A673 (cell line): Measurements from ENCODE around the gene ENTPD6. TPM values are rescaled to one million over a fixed set of nuclear protein-coding genes. Genes with fewer than 3 reads are reported as not detected.

Source experiments
- BruUV-seq: library from RNA; stranded (reverse); fragments of 400-500 nt; replicated peaks from 2 replicates; lab custom pipeline; 2021; lab: Mats Ljungman, UMichigan
- CTCF ChIA-PET: fragments of 300-600 bp; sonication (Branson Sonifier 250); formaldehyde crosslinking; loops from one replicate; lab custom pipeline; 2022; ENCODE audit warnings: antibody characterized with exemption; lab: Charles Lee
- POLR2A ChIA-PET: fragments of 300-600 bp; sonication (Branson Sonifier 250); formaldehyde crosslinking; loops from one replicate; lab custom pipeline; 2022; ENCODE audit warnings: antibody characterized with exemption; ENCODE audit not compliant: low non-redundant PET; lab: Charles Lee
- DNase-seq: peaks from one replicate; pipeline ENCODE4 v3.0.0-alpha.2; 2015; ENCODE audit warnings: low spot score
- H3K27ac ChIP-seq: fragments of 200-600 bp; sonication (generic); 2 replicates; pipeline ENCODE4 v1.5.1; 2016; ENCODE audit warnings: mixed run types, low read depth, mild to moderate bottlenecking, mixed read lengths, antibody characterized with exemption, low read length; ENCODE audit not compliant: poor library complexity, severe bottlenecking
- H3K27me3 ChIP-seq: fragments of 200-600 bp; sonication (generic); replicated peaks from 2 replicates; pipeline ENCODE4 v1.6.1; 2017; ENCODE audit warnings: mixed run types, low read depth, mild to moderate bottlenecking, mixed read lengths, antibody characterized with exemption, low read length; ENCODE audit not compliant: insufficient read depth, poor library complexity
- H3K36me3 ChIP-seq: fragments of 200-600 bp; sonication (generic); 2 replicates; pipeline ENCODE4 v1.6.1; 2016; ENCODE audit warnings: mixed run types, mild to moderate bottlenecking, mixed read lengths, antibody characterized with exemption, low read length; ENCODE audit not compliant: insufficient read depth, poor library complexity, severe bottlenecking
- H3K4me1 ChIP-seq: fragments of 200-600 bp; sonication (generic); 2 replicates; pipeline ENCODE4 v1.6.1; 2017; ENCODE audit warnings: mixed run types, mild to moderate bottlenecking, mixed read lengths, antibody characterized with exemption, low read length; ENCODE audit not compliant: insufficient read depth, poor library complexity, severe bottlenecking
- H3K4me3 ChIP-seq: fragments of 200-600 bp; sonication (generic); 2 replicates; pipeline ENCODE4 v1.5.1; 2016; ENCODE audit warnings: low read depth, mixed run types, mild to moderate bottlenecking, mixed read lengths, low read length; ENCODE audit not compliant: poor library complexity, severe bottlenecking
- H3K9me3 ChIP-seq: fragments of 200-600 bp; sonication (generic); 2 replicates; pipeline ENCODE4 v1.6.1; 2016; ENCODE audit warnings: mixed run types, low read depth, mild to moderate bottlenecking, mixed read lengths, antibody characterized with exemption, low read length; ENCODE audit not compliant: poor library complexity, severe bottlenecking
- CTCF ChIP-seq: fragments of 300-800, 200-600 bp; sonication (generic); conservative IDR thresholded peaks from 2 replicates; pipeline ENCODE4 v1.5.1; 2017; ENCODE audit warnings: low read depth, mild to moderate bottlenecking, antibody characterized with exemption, low read length, moderate library complexity, mixed read lengths
- EZH2 ChIP-seq: fragments of 200-600 bp; sonication (generic); IDR thresholded peaks from 2 replicates; pipeline ENCODE4 v1.6.1; 2017; ENCODE audit warnings: borderline replicate concordance, low read depth, mild to moderate bottlenecking, mixed read lengths, antibody characterized with exemption, low read length; ENCODE audit not compliant: poor library complexity, severe bottlenecking
- intact Hi-C: fragments of 100-400 bp; cut with micrococcal nuclease; formaldehyde crosslinking; loops from one replicate; pipeline ENCODE4 v1.10.0; 2022; ENCODE audit not compliant: unreplicated experiment
- total RNA-seq: library from RNA; stranded (reverse); gene quantifications from 2 replicates; pipeline ENCODE4 v1.2.3, GENCODE V29; 2021

ENTPD6 gene
- total RNA-seq, 1 experiment from 2014 or later: 50.2 TPM

GRCh38 chr20:25199473-25200260 is 4.2 kb downstream of the ENTPD6 start:
- no peak for DNase-seq
- Histone ChIP-seq H3K27ac (no peak overlapping the region), H3K36me3 (no peaks in the 10 kb centered on the region), H3K4me3 (no peak overlapping the region), H3K27me3 (no peaks in the 10 kb centered on the region), H3K9me3 (no peaks in the 10 kb centered on the region), H3K4me1 (no peaks in the 10 kb centered on the region)
- intact Hi-C loops: loop anchor here (5.0 to 10.0 kb wide), 2 partner anchors 195 to 207 kb away; partner anchors contain the start of genes ABHD12 and APMAP
- ChIA-PET POLR2A (interaction anchor here (0.6 kb wide), 1 partner anchor 48 kb away, joined by 3 read pairs; the partner anchor contains the start of gene PYGB), CTCF (no interaction called here)
- no TSS peak for BruUV-seq
- no peak for TF ChIP-seq EZH2
- no peak for TF ChIP-seq CTCF

GRCh38 chr20:25203089-25203488 is 7.6 kb downstream of the ENTPD6 start:
- ChIA-PET POLR2A (no interaction called here), CTCF (no interaction called here)
- Histone ChIP-seq H3K36me3 (no peaks in the 10 kb centered on the region), H3K27me3 (no peaks in the 10 kb centered on the region), H3K4me1 (peaks cover 6% of the 10 kb centered on the region), H3K27ac (no peak overlapping the region), H3K9me3 (no peaks in the 10 kb centered on the region), H3K4me3 (no peak overlapping the region)
- intact Hi-C loops: no loop called here
- DNase-seq: no peak
- TF ChIP-seq EZH2 (no peak), CTCF (no peak)
- no TSS peak for BruUV-seq

GRCh38 chr20:25203871-25204320 is 8.4 kb downstream of the ENTPD6 start:
- intact Hi-C loops: no loop called here
- no peaks in the 10 kb centered on the region for H3K27me3 ChIP-seq
- no peak overlapping the region for H3K27ac ChIP-seq
- peaks cover 7% of the 10 kb centered on the region for H3K4me1 ChIP-seq
- H3K4me3 ChIP-seq: no peak overlapping the region
- TF ChIP-seq EZH2: no peak
- TF ChIP-seq CTCF: no peak
- H3K9me3 ChIP-seq: no peaks in the 10 kb centered on the region
- BruUV-seq: no TSS peak
- DNase-seq: no peak
- no peaks in the 10 kb centered on the region for H3K36me3 ChIP-seq
- CTCF ChIA-PET: no interaction called here
- POLR2A ChIA-PET: no interaction called here
